H1 (cell line): ENCODE measurements around the gene FAR1. TPM values are rescaled to one million over a fixed set of nuclear protein-coding genes. Genes with fewer than 3 reads are reported as not detected.

Experiments used
- ASH2L ChIP-seq: fragments of 200-600, 300-600 bp; sonication (generic); IDR thresholded peaks from one replicate; pipeline ENCODE4 v1.7.1; 2017; ENCODE audit warnings: low read length
- BCL11A ChIP-seq, 2 experiments: IDR thresholded peaks; one replicate each; pipeline ENCODE4 v1.6.1; 2011; ENCODE audit warnings: low read depth in 2 of 2, low read length in 2 of 2, mild to moderate bottlenecking in 2 of 2
- BRCA1 ChIP-seq: IDR thresholded peaks from 2 replicates; pipeline ENCODE4 v1.6.1; 2012; ENCODE audit warnings: low read depth, low read length, improper control_type of control experiment
- CTBP2 ChIP-seq: IDR thresholded peaks from 2 replicates; pipeline ENCODE4 v1.7.0; 2011; ENCODE audit warnings: borderline replicate concordance, mild to moderate bottlenecking, moderate library complexity, mixed read lengths, low read length; ENCODE audit not compliant: insufficient read depth, insufficient read length
- SP4 ChIP-seq: IDR thresholded peaks from 2 replicates; pipeline ENCODE4 v1.6.1; 2012; ENCODE audit warnings: low read length, inconsistent platforms
- TAF7 ChIP-seq: optimal IDR thresholded peaks from 2 replicates; pipeline ENCODE3; 2011; ENCODE audit warnings: low read depth, mild to moderate bottlenecking, inconsistent platforms, low read length, moderate library complexity, borderline replicate concordance
- polyA plus RNA-seq, 7 experiments: library from polyadenylated mRNA; depleted of rRNA in 3 of 7; stranded (reverse) in 5 of 7; unstranded in 2 of 7; fragments of >200 nt in 5 of 7; fragments of 200-250 nt in 2 of 7; gene quantifications; 1 replicate in 5 of 7; 2 replicates in 1 of 7; 4 replicates in 1 of 7; pipeline versions ENCODE4 v1.2.1 to v1.2.3, GENCODE V29; 2011 to 2013; ENCODE audit warnings: missing spikeins in 2 of 7, mixed read lengths in 2 of 7
- total RNA-seq: library from RNA; stranded (reverse); fragmentation: NEBNext Ultra II Directional; extraction: Animal tissue kit (Norgen Biotek cat#: 25700); gene quantifications from 2 replicates; pipeline ENCODE4 v1.2.1, GENCODE V29; 2021

Gene FAR1
- total and polyA plus RNA-seq, 2 of the 8 experiments (the other 6 are each of a cell fraction or from before 2014, with no cell fraction given) = 29.7 to 68.5 TPM

- TF ChIP-seq TAF7 (no peak), BCL11A (IDR thresholded peaks at IDR 0.05; ENCODE audit: low read depth in 2 of 2, low read length in 2 of 2) (no peak), BRCA1 (no peak), CTBP2 (no peak), ASH2L (no peak), SP4 (no peak)
Observed at GRCh38 chr11:13669544-13670488, 1.3 kb downstream of the FAR1 start (continued).
